Measurements from ENCODE around the gene ILDR1.

GRCh38 chr3:121962443-121962842 is 59.6 kb downstream of the ILDR1 start:
- no peak for TF ChIP-seq POLR2AphosphoS5 (IDR thresholded peaks at IDR 0.05; ENCODE audit: low read depth, low read length)
- no peak for TF ChIP-seq POLR2A (IDR thresholded peaks at IDR 0.05; ENCODE audit: low read depth, low read length)
- TF ChIP-seq TAF1 (IDR thresholded peaks at IDR 0.05; ENCODE audit: low read depth, low read length), result no peak
- no peak for TF ChIP-seq PAX5 (IDR thresholded peaks at IDR 0.05; ENCODE audit: insufficient read depth, low read length, severe bottlenecking)
- TF ChIP-seq POU2F2 (IDR thresholded peaks at IDR 0.05; ENCODE audit: low read depth, low read length), result no peak
